CD4-positive, alpha-beta T cell treated with Interleukin-21 for 1 hour (primary cell): ENCODE measurements around the gene PYHIN1.

ENCODE experiments used
- DNase-seq: peaks from one replicate; pipeline ENCODE4 v3.0.0-alpha.2; 2020

Gene PYHIN1

GRCh38 chr1:158931055-158931737, at the start of gene PYHIN1:
Gene PYHIN1, plus strand, starts transcription at chr1:158931552. Its CDS starts 5,359 bp downstream, at chr1:158936911.
- DNase-seq = peak; percentile 66

GRCh38 chr1:158893654-158894053, 37.7 kb upstream of the PYHIN1 start:
- no peak for DNase-seq

GRCh38 chr1:158898722-158899121, 32.6 kb upstream of the PYHIN1 start:
- no peak for DNase-seq

- DNase-seq = no peak
Measured at GRCh38 chr1:158901623-158902022, 29.7 kb upstream of the PYHIN1 start.

GRCh38 chr1:158916085-158916484, 15.3 kb upstream of the PYHIN1 start:
- DNase-seq = no peak

GRCh38 chr1:158924677-158925076, 6.7 kb upstream of the PYHIN1 start:
- peak; percentile 35 for DNase-seq

GRCh38 chr1:158930504-158930903, 848 bp upstream of the PYHIN1 start:
- DNase-seq = peak; percentile 70

- peak; percentile 41 for DNase-seq
Measured at GRCh38 chr1:158932171-158932570, 819 bp downstream of the PYHIN1 start.

- peak; percentile 41 for DNase-seq
Measured at GRCh38 chr1:158933621-158934020, 2.3 kb downstream of the PYHIN1 start.

- DNase-seq = no peak
Measured at GRCh38 chr1:158939180-158939579, 7.8 kb downstream of the PYHIN1 start.

- DNase-seq = no peak
Measured at GRCh38 chr1:158941317-158941716, 10.0 kb downstream of the PYHIN1 start.

- DNase-seq = no peak
Measured at GRCh38 chr1:158942490-158942889, 11.1 kb downstream of the PYHIN1 start.

GRCh38 chr1:158943059-158943458, 11.7 kb downstream of the PYHIN1 start:
- no peak for DNase-seq

GRCh38 chr1:158945061-158945460, 13.7 kb downstream of the PYHIN1 start:
- no peak for DNase-seq

GRCh38 chr1:158946785-158947184, 15.4 kb downstream of the PYHIN1 start:
- DNase-seq = no peak

GRCh38 chr1:158951956-158952355, 20.6 kb downstream of the PYHIN1 start:
- no peak for DNase-seq

- DNase-seq = no peak
Measured at GRCh38 chr1:158952416-158952815, 21.1 kb downstream of the PYHIN1 start.

- DNase-seq = no peak
Measured at GRCh38 chr1:158961178-158961577, 29.8 kb downstream of the PYHIN1 start.

- no peak for DNase-seq
Measured at GRCh38 chr1:158962983-158963382, 31.6 kb downstream of the PYHIN1 start.

- DNase-seq = no peak
Measured at GRCh38 chr1:158969166-158969565, 37.8 kb downstream of the PYHIN1 start.

- no peak for DNase-seq
Measured at GRCh38 chr1:158969855-158970254, 38.5 kb downstream of the PYHIN1 start.

- peak; percentile 25 for DNase-seq
Measured at GRCh38 chr1:158972841-158973240, 41.5 kb downstream of the PYHIN1 start.

- no peak for DNase-seq
Measured at GRCh38 chr1:158976219-158976618, 44.9 kb downstream of the PYHIN1 start.

GRCh38 chr1:158978730-158979129, 47.4 kb downstream of the PYHIN1 start:
- DNase-seq = peak; percentile 46

GRCh38 chr1:158979229-158979628, 47.9 kb downstream of the PYHIN1 start:
- no peak for DNase-seq
